Mesothelial cell of epicardium (in vitro differentiated cells): ENCODE measurements around the gene CLRN3. TPM values are rescaled to one million over a fixed set of nuclear protein-coding genes. Genes with fewer than 3 reads are reported as not detected.

ENCODE experiments used
- DNase-seq, 2 experiments: peaks; one replicate each; pipeline ENCODE4 v3.0.0; 2021; ENCODE audit warnings: low spot score in 2 of 2; ENCODE audit not compliant: unreplicated experiment in 2 of 2
- H3K27ac Mint-ChIP-seq: 2 replicates; pipeline ENCODE4 v1.8.0; 2021; ENCODE audit warnings: mixed read lengths
- H3K27me3 Mint-ChIP-seq: 2 replicates; pipeline ENCODE4 v1.8.0; 2021; ENCODE audit warnings: low read depth, mixed read lengths
- H3K36me3 Mint-ChIP-seq: 2 replicates; pipeline ENCODE4 v1.8.0; 2021; ENCODE audit warnings: mixed read lengths
- H3K4me1 Mint-ChIP-seq: 2 replicates; pipeline ENCODE4 v1.8.0; 2021; ENCODE audit warnings: mixed read lengths
- H3K4me3 Mint-ChIP-seq: 2 replicates; pipeline ENCODE4 v1.8.0; 2021; ENCODE audit warnings: mild to moderate bottlenecking, moderate library complexity, mixed read lengths
- H3K9me3 Mint-ChIP-seq: 2 replicates; pipeline ENCODE4 v1.8.0; 2021; ENCODE audit warnings: mixed read lengths
- CTCF ChIP-seq: fragments of 200-600 bp; sonication (generic); IDR thresholded peaks from one replicate; pipeline ENCODE4 v1.5.0; 2021; ENCODE audit warnings: antibody characterized with exemption; ENCODE audit not compliant: unreplicated experiment
- total RNA-seq: library from RNA; stranded (reverse); gene quantifications from 3 replicates; pipeline ENCODE4 v1.2.1, GENCODE V29; 2021

Gene CLRN3
- total RNA-seq, 1 donor from 2014 or later: not detected

GRCh38 chr10:127836176-127836575, 56.6 kb downstream of the CLRN3 start:
- TF ChIP-seq CTCF: no peak
- Mint-ChIP-seq H3K9me3 (peaks cover 7% of the 10 kb centered on the region), H3K36me3 (no peaks in the 10 kb centered on the region), H3K4me1 (peaks cover 5% of the 10 kb centered on the region), H3K27ac (no peak overlapping the region), H3K4me3 (no peak overlapping the region), H3K27me3 (peaks cover 59% of the 10 kb centered on the region)
- DNase-seq: no peak

- no peak for TF ChIP-seq CTCF
- peaks cover 7% of the 10 kb centered on the region for H3K9me3 Mint-ChIP-seq
- H3K27me3 Mint-ChIP-seq: peaks cover 60% of the 10 kb centered on the region
- no peak overlapping the region for H3K4me3 Mint-ChIP-seq
- H3K4me1 Mint-ChIP-seq: peaks cover 5% of the 10 kb centered on the region
- H3K27ac Mint-ChIP-seq: no peak overlapping the region
- no peaks in the 10 kb centered on the region for H3K36me3 Mint-ChIP-seq
- DNase-seq: no peak
Observed at GRCh38 chr10:127834791-127835190, 58.0 kb downstream of the CLRN3 start.

- no peak overlapping the region for H3K4me3 Mint-ChIP-seq
- no peak for DNase-seq
- no peak for TF ChIP-seq CTCF
- peaks cover 7% of the 10 kb centered on the region for H3K9me3 Mint-ChIP-seq
- H3K27ac Mint-ChIP-seq: no peak overlapping the region
- H3K4me1 Mint-ChIP-seq: peaks cover 5% of the 10 kb centered on the region
- no peaks in the 10 kb centered on the region for H3K36me3 Mint-ChIP-seq
- H3K27me3 Mint-ChIP-seq: peaks cover 62% of the 10 kb centered on the region
Observed at GRCh38 chr10:127834221-127834620, 58.5 kb downstream of the CLRN3 start.

- Mint-ChIP-seq H3K27ac (no peak overlapping the region), H3K9me3 (peaks cover 7% of the 10 kb centered on the region), H3K36me3 (no peaks in the 10 kb centered on the region), H3K27me3 (peaks cover 61% of the 10 kb centered on the region), H3K4me1 (peaks cover 5% of the 10 kb centered on the region), H3K4me3 (no peak overlapping the region)
- TF ChIP-seq CTCF: no peak
- DNase-seq: no peak
Observed at GRCh38 chr10:127833804-127834203, 58.9 kb downstream of the CLRN3 start.

- Mint-ChIP-seq H3K27me3 (peaks cover 50% of the 10 kb centered on the region), H3K27ac (no peak overlapping the region), H3K4me1 (peaks cover 5% of the 10 kb centered on the region), H3K9me3 (no peaks in the 10 kb centered on the region), H3K36me3 (no peaks in the 10 kb centered on the region), H3K4me3 (no peak overlapping the region)
- TF ChIP-seq CTCF: no peak
- no peak for DNase-seq
Observed at GRCh38 chr10:127832501-127832900, 60.2 kb downstream of the CLRN3 start.

GRCh38 chr10:127830414-127830813, 62.3 kb downstream of the CLRN3 start:
- Mint-ChIP-seq H3K27me3 (peaks cover 33% of the 10 kb centered on the region), H3K4me3 (no peak overlapping the region), H3K9me3 (no peaks in the 10 kb centered on the region), H3K27ac (no peak overlapping the region), H3K36me3 (no peaks in the 10 kb centered on the region), H3K4me1 (peaks cover 3% of the 10 kb centered on the region)
- DNase-seq: no peak
- TF ChIP-seq CTCF: no peak
